ENCODE results near the gene HAGHL.

Gene HAGHL

DNA sequence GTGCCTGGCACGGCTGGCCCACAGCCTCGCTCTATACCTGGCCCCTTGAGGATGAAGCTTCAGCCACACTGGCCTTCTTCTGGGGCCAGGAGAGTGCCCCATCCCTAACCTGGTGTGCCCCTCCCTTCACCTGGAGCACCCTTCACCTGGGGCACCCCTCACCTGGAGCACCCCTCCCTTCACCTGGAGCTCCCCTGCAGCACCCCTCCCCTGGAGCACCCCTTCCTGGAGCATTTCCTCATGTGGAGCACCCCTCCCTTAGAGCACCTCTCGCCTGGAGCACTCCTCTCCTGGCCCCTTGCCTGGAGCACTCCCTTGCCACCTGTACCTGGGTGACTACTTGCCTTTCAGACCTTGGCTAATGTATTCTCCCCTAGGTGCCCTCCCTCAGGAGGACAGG lies 18.9 kb upstream of the HAGHL start:
- no peak for DNase-seq (ENCODE audit: low spot score)

DNA sequence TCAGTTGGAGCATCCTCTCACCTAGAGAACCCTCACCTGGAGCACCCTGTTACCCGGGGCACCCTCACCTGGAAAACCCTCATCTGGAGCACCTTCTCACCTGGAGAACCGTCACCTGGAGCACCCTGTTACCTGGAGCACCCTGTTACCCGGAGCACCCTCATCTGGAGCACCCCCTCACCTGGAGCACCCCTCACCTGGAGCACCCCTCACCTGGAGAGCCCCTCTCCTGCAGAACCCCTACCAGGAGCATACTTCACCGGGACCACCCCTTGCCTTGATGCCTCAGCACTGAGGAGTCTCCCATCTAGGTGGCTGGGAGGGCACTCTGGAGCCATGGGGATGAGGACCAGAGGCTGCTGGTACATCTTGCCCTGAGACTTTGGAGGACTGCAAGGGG lies 17.9 kb upstream of the HAGHL start:
- no peak for DNase-seq (ENCODE audit: low spot score)

- peak; percentile 96 for DNase-seq (ENCODE audit: low spot score)
Measured at GRCh38 chr16:709566-710499, 17.1 kb upstream of the HAGHL start.

DNA sequence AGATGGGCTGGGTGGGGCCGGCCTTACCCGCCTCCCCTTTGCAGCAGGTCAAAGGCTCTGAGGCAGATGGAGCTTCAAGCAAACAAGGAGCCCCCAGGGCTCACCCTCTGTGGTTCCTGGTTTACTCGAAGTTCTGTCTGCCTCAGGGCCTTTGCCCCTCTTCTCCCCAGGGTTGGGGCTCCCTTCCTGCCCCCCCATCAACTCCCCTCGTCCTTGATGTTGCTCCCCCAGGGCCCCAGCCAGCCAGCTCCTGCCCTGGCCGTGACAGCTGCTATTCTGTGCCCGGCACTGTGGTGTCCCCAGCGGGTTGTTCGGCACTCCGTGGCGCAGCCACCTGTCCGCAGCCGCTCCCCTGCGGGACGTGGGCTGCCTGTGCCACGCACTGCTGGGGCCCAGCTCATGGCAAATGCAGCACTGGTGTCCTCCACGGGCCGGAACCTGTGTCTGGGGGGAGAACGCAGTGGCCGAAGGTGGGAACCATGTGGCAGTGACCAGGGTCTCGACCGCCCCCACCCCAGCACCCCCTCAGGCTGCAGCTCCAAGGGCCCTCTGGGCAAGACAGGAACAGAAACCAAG lies 16.3 kb upstream of the HAGHL start:
- DNase-seq (ENCODE audit: low spot score), result no peak

GRCh38 chr16:711084-711483 lies 15.8 kb upstream of the HAGHL start:
- DNase-seq (ENCODE audit: low spot score), result no peak

- DNase-seq (ENCODE audit: low spot score), result peak; percentile 59
Measured at GRCh38 chr16:711548-712320, 15.2 kb upstream of the HAGHL start.

DNA sequence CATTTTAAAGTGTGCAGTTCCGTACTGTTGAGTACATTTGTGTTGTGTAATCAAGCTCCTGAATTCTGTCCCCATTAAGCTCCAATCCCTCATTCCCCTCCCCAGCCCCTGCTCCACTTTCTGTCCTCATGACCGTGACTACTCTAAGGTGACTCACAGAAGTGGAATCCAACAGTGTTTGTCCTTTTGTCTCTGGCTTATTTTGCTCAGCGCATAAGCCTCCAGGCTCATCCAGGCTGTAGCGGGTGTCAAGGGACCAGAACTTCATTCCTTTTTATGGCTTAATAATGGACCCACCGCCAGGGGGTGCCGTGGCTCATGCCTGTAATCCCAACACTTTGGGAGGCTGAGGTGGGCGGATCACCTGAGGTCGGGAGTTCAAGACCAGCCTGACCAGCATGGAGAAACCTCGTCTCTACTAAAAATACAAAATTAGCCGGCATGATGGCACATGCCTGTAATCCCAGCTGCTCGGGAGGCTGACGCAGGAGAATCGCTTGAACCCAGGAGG lies 14.1 kb upstream of the HAGHL start:
- peak; percentile 96 for DNase-seq (ENCODE audit: low spot score)

DNA sequence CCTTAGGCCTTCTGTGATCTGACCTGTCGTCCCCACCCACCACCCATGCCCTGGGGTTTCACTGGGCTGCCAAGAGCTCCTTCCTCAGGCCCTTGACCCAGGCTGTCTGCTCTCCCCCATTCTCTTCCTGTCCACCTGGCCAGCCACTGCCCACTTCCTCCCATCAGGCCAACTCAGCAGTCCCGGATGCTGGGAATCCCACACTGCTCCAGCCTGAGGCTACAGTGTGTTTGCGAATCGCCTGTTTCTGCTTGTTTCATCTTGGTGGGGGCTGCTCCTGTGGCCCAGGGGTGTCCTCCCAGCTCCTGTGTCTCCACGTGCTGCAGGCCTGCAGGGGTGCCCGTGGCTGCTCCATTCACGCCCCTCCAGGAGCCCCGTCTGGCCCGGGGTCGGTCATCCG lies 12.8 kb upstream of the HAGHL start:
- DNase-seq (ENCODE audit: low spot score), result no peak

- peak; percentile 85 for DNase-seq (ENCODE audit: low spot score)
Measured at GRCh38 chr16:714558-715476, 12.1 kb upstream of the HAGHL start, which contains the start of gene METRN. TSS of gene METRN (plus strand) at chr16:715118. CDS start at chr16:715290, 172 bp downstream.

- DNase-seq (ENCODE audit: low spot score), result no peak
Measured at GRCh38 chr16:715477-716199, 11.3 kb upstream of the HAGHL start.

GRCh38 chr16:716200-716568 lies 10.7 kb upstream of the HAGHL start:
- peak; percentile 82 for DNase-seq (ENCODE audit: low spot score)

DNA sequence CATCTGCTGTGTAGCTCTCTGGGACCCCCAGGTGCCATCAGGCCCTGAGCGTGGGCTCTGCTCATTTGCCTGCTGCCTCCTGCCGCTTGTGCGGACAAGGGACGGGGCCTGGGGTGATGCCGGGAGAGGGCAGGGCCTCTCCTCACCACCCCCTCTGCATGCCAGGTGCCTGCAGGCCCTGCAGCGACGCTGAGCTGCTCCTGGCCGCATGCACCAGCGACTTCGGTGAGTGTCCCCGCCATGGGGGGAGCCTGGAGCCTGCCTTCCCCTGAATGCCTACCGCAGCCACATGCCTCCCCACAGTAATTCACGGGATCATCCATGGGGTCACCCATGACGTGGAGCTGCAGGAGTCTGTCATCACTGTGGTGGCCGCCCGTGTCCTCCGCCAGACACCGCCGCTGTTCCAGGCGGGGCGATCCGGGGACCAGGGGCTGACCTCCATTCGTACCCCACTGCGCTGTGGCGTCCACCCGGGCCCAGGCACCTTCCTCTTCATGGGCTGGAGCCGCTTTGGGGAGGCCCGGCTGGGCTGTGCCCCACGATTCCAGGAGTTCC lies 10.1 kb upstream of the HAGHL start:
- no peak for DNase-seq (ENCODE audit: low spot score)

DNA sequence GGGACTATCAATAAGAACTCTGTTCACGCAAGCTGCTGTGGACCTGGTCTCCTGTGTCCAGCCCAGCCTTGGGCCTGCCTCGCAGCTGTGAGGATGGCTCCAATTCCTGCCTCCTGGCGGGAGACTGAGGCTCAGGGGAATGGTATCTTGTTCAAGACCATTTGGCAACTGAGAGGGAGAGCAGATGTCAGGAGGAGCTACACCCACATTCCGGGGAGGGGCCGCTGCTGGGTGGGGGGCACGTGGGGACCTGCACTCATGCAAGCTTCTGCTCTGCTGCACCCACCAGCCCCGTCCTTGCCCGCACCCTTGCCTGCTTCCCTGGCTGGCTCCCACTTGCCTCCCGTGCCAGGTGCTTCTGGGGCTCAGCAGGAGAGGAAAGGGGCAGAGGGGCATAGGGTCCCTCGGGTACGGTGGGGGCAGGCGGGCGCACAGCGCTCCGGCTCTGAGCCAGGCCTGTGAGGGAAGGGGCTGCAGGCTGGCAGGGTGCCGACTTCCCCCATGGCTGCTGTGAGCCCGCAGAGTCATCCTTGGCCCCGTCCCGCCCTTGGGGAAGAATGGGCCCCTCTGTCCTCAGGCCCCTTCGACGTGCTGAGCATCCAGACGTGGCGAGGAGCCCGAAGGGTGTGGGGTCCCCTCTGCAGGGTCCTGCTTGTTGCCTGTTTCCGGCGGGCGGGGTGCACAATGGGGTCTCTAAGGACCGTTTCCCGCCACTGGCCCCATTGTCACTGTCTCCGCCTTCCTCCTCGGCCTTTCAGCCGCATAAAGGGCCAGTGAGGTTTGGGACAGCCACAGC lies 9.3 kb upstream of the HAGHL start:
- DNase-seq (ENCODE audit: low spot score), result no peak

- no peak for DNase-seq (ENCODE audit: low spot score)
Measured at GRCh38 chr16:718389-718788, 8.5 kb upstream of the HAGHL start.

DNA sequence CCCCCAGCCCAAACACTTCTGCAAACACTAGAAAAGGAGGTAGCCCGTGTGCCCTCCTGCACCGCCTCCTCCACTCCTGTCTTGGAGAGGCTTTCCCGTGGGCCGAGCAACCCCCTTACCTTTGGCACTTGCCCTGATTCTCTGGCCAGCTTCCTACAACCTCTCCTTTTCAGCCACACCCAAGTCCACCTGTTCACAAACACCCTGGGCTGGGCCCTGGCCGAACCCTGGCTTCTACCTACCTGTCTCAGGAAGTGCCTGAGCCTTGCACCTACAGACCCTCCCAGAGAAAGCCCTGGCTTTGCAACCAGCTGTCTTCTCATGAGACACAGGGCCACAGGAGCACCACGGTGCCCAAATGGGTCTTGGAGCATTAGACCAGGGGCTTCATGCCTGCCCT lies 8.0 kb upstream of the HAGHL start:
- DNase-seq (ENCODE audit: low spot score), result no peak

- no peak for DNase-seq (ENCODE audit: low spot score)
Measured at GRCh38 chr16:719815-720446, 7.0 kb upstream of the HAGHL start.

DNA sequence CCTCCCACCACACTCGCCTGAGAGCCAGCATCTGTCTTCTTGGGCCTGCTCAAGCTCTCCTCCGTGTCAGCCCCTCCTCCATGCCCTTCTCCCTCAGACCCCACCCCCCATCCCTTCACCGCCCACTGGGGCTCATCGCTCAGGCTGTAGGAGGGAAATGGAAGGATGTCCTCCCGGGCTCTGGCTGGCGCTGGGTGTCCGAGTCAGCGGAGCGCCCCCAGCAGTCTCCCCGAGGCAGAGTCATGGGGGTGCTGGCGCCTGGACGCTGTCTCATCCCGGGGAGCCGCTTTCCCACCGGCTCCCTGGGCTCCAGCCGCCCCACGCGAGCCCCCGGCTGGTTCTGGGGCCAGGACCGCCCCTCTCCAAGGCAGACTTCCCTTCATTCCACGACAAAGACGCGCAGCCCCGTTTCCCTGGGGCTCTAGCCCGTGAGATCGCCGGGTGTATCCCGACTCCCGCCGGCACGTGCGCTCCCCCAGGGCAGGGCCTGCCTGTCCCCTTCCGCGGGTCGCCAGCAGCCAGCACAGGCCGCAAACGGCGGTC lies 6.4 kb upstream of the HAGHL start:
- peak; percentile 42 for DNase-seq (ENCODE audit: low spot score)

GRCh38 chr16:720990-721764 lies 5.7 kb upstream of the HAGHL start, which contains the start of gene ANTKMT:
TSS of gene ANTKMT (plus strand) at chr16:721146. CDS start at chr16:721275, 129 bp downstream.
- peak; percentile 62 for DNase-seq (ENCODE audit: low spot score)

Measured in COLO829 (cell line).